ENCODE measurements around the gene ST8SIA4.

ST8SIA4 gene

GRCh38 chr5:100867039-100867562 lies 36.0 kb downstream of the ST8SIA4 start:
- DNase-seq: no peak

GRCh38 chr5:100864931-100865330 lies 38.2 kb downstream of the ST8SIA4 start:
- DNase-seq: no peak

GRCh38 chr5:100863739-100864138 lies 39.3 kb downstream of the ST8SIA4 start:
- DNase-seq: no peak

DNA sequence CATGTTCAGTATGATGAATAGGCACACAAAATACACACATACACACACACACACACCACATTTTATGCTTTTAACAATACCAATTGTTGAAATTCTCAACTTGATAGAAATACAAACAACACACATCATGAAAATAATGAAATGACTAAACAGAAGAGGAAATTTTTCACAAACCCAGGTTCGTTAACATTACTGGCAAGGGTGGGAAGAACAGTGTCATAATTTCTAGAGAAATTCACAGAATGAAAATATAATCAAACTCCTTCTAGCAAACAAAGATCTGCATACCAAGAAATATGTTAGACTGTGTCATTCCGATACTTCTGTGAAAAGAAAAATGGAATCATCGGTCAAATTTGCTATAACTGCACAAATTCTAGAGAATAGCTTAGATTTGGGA lies 41.9 kb downstream of the ST8SIA4 start:
- DNase-seq: no peak

DNA sequence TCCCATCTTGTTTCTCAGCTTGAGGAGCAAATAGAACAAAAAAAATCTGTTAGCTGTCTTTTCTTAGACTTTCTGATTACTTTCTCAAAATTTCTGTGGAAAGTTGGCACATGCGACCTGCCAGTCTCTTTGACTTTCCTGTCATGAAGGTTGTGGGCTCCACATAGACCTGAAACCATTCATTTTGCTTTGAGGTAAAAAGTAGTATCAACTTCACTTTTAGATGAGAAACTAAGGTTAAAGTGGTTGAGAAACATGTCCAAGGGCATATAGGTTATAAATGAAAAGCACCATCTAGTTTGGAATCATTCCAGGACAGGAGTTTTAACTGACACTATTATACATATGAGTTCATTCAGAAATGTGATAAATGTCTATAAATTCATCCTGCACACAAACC lies 42.7 kb downstream of the ST8SIA4 start:
- DNase-seq: no peak

DNA sequence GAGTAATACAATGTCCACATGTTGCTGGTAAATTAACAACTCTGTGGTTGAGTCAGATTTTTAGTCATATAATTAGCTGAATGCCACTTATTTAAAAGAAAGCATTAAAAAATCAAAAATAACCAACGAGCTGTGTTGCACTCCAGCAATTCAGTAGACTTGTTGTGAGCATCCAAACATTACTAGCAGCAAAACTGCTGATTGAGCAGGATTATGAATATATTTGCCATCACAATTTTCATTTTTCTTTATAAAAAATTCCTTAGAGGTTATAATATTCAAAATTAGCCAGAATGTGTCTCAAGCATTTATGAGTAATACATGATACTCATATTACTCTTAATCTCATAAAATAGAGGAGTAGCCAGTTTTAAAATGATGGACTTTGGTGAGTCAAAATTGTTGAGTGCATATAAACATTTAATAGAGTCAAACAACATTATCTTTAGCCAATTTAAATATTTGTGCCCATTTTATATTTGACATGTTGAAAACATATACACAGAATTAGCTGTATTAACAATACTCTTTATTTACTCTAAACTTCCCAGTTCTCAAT lies 44.0 kb downstream of the ST8SIA4 start:
- DNase-seq: no peak

- DNase-seq: no peak
Measured at GRCh38 chr5:100856462-100856861, 46.6 kb downstream of the ST8SIA4 start.

- no peak for DNase-seq
Measured at GRCh38 chr5:100855937-100856430, 47.1 kb downstream of the ST8SIA4 start.

- DNase-seq: no peak
Measured at GRCh38 chr5:100855295-100855694, 47.8 kb downstream of the ST8SIA4 start.

- no peak for DNase-seq
Measured at GRCh38 chr5:100854591-100854990, 48.5 kb downstream of the ST8SIA4 start.

DNA sequence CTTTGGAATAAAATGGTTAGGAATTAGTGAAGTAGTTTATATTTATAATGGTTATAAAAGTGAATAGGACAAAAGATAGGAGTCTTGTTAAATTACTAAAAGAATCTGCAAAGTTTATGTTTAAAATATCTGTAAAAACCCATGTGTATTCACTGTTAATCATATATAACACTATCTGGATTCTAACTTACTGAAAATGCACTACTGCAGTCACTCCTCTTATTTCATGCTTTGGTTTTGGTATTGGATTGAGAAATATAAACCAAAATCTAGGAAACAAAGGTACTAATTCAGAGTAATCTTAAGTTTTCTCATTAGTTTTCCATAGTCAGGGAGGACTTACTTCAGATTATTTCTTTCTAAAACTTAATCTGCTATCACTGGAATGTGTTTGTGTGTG lies 49.5 kb downstream of the ST8SIA4 start:
- DNase-seq: no peak

DNA sequence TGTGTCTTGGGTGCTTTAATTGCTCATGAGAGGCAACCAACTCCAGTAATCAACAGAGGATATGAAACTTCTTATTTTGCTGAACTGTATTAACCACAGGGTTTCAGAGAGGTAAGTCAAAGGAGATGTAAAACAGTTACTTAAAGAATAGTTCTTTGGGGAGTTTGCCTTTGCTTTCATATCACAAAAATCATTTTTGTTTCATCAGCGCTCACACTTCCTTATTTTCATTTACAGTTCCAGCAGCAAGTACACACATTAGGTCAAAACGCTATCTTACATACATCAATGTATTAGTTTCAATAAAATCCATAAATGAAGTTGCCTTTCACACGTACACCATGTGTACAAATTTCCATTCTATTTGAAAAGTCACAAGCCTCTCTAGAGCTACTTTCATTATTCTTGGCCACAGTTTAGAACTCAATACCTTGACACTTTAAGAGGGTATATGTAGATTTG lies 50.1 kb downstream of the ST8SIA4 start:
- no peak for DNase-seq

DNA sequence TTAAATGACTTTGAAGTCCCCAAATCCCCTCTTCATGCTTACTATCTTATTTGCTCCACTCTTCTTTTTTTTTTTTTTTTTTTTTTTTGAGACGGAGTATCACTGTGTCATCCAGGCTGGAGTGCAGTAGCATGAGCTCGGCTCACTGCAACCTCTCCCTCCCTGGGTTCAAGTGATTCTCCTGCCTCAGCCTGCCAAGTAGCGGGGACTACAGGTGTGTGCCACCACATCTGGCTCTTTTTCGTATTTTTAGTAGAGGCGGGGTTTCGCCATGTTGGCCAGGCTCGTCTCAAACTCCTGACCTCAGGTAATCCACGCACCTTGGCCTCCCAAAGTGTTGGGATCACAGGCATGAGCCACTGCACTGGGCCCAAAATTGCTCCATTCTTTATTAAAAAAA lies 51.0 kb downstream of the ST8SIA4 start:
- DNase-seq: no peak

GRCh38 chr5:100846772-100847171 lies 56.3 kb downstream of the ST8SIA4 start:
- DNase-seq: no peak

DNA sequence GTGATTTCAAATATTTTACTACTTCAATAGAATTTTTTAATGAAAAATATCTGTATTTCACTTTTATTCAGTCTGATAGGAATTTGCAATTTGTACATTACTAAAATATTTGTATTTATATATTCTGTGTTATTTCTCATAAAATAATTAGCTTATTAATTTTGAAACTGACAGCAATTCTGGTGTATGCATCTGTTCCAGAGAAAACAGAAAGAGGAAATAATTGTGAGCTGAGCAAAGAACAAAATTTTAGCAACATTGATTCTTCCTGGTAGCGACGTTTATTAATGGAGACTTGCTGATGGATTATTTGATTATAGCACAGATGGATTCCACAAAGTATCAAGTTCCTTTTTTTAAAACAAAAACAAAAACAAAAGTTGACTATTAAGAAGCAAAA lies 61.0 kb downstream of the ST8SIA4 start:
- DNase-seq: no peak

DNA sequence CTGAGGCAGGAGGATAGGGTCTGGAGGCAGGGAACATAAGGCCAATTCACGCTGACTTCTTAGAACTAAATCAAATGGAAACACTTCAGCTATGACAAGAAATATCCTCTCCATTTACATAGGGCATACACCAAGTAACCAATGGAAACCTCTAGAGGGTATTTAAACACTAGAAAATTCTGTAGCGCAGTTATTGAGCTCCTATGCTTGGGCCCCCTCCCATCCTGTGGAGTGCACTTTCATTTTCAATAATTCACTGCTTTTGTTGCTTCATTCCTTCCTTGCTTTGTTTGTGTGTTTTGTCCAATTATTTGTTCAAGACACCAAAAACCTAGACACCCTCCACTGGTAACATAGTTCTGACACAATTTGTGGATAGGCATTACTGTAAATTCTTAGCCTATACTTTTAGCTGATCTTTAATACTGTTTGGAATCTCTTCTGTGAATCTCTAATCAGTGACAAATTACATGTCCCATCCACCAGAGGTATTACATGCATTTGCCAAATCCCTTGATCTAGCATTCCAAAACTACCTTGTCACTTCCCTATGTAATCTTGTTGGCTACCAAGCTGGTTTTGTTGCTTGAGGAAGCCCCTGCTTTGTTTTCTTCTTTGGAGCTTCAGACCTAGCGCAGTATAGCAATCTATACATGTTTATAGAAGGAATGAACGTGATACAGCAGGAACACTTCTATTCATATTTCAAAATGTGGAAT lies 61.6 kb downstream of the ST8SIA4 start:
- no peak for DNase-seq

GRCh38 chr5:100840789-100841188 lies 62.3 kb downstream of the ST8SIA4 start:
- DNase-seq: no peak

GRCh38 chr5:100840370-100840769 lies 62.7 kb downstream of the ST8SIA4 start:
- DNase-seq: peak; percentile 14

- DNase-seq: no peak
Measured at GRCh38 chr5:100838048-100838473, 65.0 kb downstream of the ST8SIA4 start.

GRCh38 chr5:100834519-100834918 lies 68.6 kb downstream of the ST8SIA4 start:
- DNase-seq: no peak

DNA sequence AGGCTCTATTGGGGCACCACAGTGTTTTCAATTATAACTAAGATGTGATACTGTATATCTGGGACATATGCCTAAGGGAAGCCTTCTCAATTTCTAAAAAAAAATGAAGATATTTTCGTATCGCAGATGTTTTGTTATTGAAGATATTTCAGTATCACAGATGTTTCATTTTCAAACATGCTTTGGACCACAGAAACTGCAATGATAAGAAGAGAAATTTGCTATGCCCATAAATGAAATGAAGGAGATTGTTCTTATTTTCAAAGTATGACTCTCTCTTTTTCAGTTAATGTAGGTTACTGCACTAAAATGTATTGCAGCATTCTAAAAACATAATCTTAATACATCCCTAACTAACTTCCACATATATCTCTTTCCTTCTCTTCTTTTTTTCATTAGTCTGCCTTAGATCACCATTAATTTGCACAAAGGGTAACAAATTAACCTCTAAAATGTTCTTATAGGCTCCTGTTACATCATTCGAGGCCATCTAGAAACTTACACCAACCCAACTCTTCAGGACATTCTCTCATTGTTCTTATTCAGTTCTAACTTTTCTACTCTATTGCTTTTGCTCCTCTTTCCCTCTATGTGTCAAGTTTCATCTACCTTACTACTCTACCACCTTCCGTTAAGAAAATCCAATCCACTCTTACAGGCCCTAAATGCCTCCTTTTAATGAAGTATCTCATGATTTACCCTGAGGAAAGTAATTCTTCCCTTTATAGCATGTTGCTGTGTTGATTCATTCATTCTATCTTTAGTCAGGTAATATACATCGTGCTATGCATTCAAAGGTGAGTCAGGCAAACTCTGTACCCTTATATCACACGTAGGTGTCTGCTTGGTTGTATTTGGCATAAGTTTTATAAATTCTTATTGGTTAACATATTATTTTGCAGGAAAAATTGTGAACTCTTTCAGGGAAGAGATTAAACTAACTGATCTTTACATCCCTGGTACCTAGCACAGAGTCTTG lies 70.5 kb downstream of the ST8SIA4 start:
- no peak for DNase-seq

DNA sequence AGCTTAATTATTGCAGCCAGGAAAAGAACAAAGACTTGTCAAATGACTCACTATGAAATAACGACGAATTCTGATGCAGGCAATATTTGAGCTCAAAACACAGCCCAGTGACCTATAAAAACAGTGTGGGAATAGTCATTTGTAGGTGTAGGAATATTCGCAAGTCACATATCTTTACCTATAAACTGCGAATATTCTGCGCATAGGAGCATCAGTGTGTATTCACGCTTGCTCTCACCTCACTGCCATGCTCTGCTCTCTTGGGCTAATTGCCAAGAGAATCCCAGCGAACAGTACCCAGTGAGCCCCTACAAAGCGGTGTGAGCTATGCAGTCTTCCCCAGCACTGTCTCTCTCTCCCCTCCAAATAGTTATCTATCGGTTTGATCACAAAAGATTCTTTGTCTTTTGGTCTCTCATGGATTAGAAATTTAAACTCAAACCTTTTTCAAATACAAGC lies 74.2 kb downstream of the ST8SIA4 start:
- no peak for DNase-seq
